Tibial nerve (tissue), 3 donors: ENCODE data around the gene TNIK.

Experiments used
- CTCF ChIP-seq, 5 experiments: fragments of 200-600 bp in 3 of 5; fragments of 450-650 bp in 2 of 5; sonication (generic) in 3 of 5; IDR thresholded peaks; one replicate each; pipeline ENCODE4 v1.5.1; 2016 to 2019; ENCODE audit warnings: antibody characterized with exemption in 5 of 5, mild to moderate bottlenecking in 3 of 5, moderate library complexity in 2 of 5
- POLR2A ChIP-seq, 2 donors: fragments of 450-650 bp; IDR thresholded peaks; one replicate each; pipeline ENCODE4 v1.6.1; 2017; ENCODE audit warnings: antibody characterized with exemption in 2 of 2, mild to moderate bottlenecking in 2 of 2, moderate library complexity in 2 of 2

- TF ChIP-seq CTCF (IDR thresholded peaks at IDR 0.05) = no peak
- TF ChIP-seq POLR2A (IDR thresholded peaks at IDR 0.05) = no peak
These were observed 85.9 kb downstream of the TNIK start for GRCh38 chr3:171374260-171374659.
